Tibial nerve (tissue), 3 donors: ENCODE data around the gene KAZN.

ENCODE experiments used
- POLR2A ChIP-seq, 2 donors: fragments of 450-650 bp; IDR thresholded peaks; one replicate each; pipeline ENCODE4 v1.6.1; 2017; ENCODE audit warnings: antibody characterized with exemption in 2 of 2, mild to moderate bottlenecking in 2 of 2, moderate library complexity in 2 of 2
- TF ChIP-seq, protein P1 (sequence below), 5 experiments: fragments of 200-600 bp in 3 of 5; fragments of 450-650 bp in 2 of 5; sonication (generic) in 3 of 5; IDR thresholded peaks; one replicate each; pipeline ENCODE4 v1.5.1; 2016 to 2019; ENCODE audit warnings: antibody characterized with exemption in 5 of 5, mild to moderate bottlenecking in 3 of 5, moderate library complexity in 2 of 5

GRCh38 chr1:14715802-14716201 lies 117.3 kb downstream of the KAZN start:
- TF ChIP-seq, protein P1, sequence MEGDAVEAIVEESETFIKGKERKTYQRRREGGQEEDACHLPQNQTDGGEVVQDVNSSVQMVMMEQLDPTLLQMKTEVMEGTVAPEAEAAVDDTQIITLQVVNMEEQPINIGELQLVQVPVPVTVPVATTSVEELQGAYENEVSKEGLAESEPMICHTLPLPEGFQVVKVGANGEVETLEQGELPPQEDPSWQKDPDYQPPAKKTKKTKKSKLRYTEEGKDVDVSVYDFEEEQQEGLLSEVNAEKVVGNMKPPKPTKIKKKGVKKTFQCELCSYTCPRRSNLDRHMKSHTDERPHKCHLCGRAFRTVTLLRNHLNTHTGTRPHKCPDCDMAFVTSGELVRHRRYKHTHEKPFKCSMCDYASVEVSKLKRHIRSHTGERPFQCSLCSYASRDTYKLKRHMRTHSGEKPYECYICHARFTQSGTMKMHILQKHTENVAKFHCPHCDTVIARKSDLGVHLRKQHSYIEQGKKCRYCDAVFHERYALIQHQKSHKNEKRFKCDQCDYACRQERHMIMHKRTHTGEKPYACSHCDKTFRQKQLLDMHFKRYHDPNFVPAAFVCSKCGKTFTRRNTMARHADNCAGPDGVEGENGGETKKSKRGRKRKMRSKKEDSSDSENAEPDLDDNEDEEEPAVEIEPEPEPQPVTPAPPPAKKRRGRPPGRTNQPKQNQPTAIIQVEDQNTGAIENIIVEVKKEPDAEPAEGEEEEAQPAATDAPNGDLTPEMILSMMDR (IDR thresholded peaks at IDR 0.05) = no peak
- no peak for TF ChIP-seq POLR2A (IDR thresholded peaks at IDR 0.05)
